Activated naive CD4-positive, alpha-beta T cell treated with anti-CD3 and anti-CD28 coated beads for 36 hours (primary cell): Measurements from ENCODE around the gene OLR1. TPM values are rescaled to one million over a fixed set of nuclear protein-coding genes. Genes with fewer than 3 reads are reported as not detected.
A peak's percentile ranks its signal among the peaks of the same experiment; 100 is the strongest.

Experiments
- CTCF ChIA-PET: fragments of 350-600 bp; sonication (Branson Sonifier 250); formaldehyde crosslinking; loops from one replicate; lab custom pipeline; 2021; ENCODE audit warnings: antibody characterized with exemption; lab: Charles Lee
- DNase-seq: peaks from one replicate; pipeline ENCODE4 v3.0.0-alpha.2; 2020
- H3K27ac Mint-ChIP-seq: one replicate; pipeline ENCODE4 v1.8.0; 2021; ENCODE audit warnings: mild to moderate bottlenecking, mixed read lengths
- H3K27me3 Mint-ChIP-seq: one replicate; pipeline ENCODE4 v1.8.0; 2021; ENCODE audit warnings: low read depth, mixed read lengths
- H3K36me3 Mint-ChIP-seq: one replicate; pipeline ENCODE4 v1.8.0; 2021; ENCODE audit warnings: low read depth, mixed read lengths
- H3K4me1 Mint-ChIP-seq: one replicate; pipeline ENCODE4 v1.8.0; 2021; ENCODE audit warnings: low read depth, mixed read lengths
- H3K4me3 Mint-ChIP-seq: one replicate; pipeline ENCODE4 v1.8.0; 2021; ENCODE audit warnings: mild to moderate bottlenecking, moderate library complexity, mixed read lengths
- H3K9me3 Mint-ChIP-seq: one replicate; pipeline ENCODE4 v1.8.0; 2021; ENCODE audit warnings: mixed read lengths
- intact Hi-C: fragments of 100-400 bp; cut with micrococcal nuclease; formaldehyde crosslinking; loops from one replicate; pipeline ENCODE4 v1.15.1; 2023
- total RNA-seq, 2 experiments: library from RNA; stranded (reverse); gene quantifications; one replicate each; pipeline ENCODE4 v1.2.3, GENCODE V29; 2021

OLR1 gene
- total RNA-seq, 2 experiments from 2014 or later, result not detected

DNA sequence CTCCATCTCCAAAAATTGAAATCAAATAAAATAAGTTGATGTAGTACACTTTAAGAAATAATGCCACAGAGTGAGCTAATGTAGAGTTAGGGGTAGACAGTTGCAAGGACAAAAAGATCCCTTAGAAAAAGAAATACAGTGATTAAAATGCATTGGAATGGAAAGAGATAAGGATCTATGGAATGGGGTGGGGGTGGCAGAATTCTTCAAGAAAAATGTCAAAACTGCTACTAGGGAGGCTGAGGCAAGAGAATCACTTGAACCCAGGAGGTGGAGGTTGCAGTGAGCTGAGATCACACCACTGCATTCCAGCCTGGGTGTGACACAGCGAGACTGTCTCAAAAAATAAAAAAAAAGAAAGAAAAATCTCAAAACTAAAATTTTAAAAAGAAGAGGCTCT, 6.5 kb downstream of the OLR1 start:
- Mint-ChIP-seq H3K4me3 (no peak overlapping the region), H3K4me1 (no peaks in the 10 kb centered on the region), H3K9me3 (no peaks in the 10 kb centered on the region), H3K27ac (no peak overlapping the region), H3K36me3 (no peaks in the 10 kb centered on the region), H3K27me3 (no peaks in the 10 kb centered on the region)
- intact Hi-C loops, result no loop called here
- DNase-seq, result no peak
- CTCF ChIA-PET, result interaction anchor here (0.6 kb wide), 1 partner anchor 12 kb away, joined by 3 read pairs; no protein-coding TSS in a partner anchor

DNA sequence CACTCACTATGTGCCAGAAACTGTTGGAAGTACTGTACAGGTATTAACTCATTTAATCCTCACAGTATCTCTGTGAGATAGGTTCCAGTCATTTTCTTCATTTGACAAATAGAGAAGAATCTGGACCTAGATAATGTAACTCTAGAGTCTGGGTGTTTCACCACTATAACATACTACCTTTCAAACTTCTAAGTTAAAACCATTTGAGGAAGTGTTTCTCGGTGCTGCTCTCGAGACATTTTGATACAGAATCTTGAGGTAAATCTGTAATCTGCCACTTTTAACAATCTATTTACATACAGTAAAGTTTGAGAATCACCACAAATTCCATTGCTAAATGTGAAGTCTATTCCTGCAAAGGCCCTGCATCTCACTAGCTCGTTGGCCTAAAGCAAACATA, 8.8 kb downstream of the OLR1 start:
- intact Hi-C loops, result no loop called here
- no peaks in the 10 kb centered on the region for H3K4me1 Mint-ChIP-seq
- DNase-seq, result no peak
- no peaks in the 10 kb centered on the region for H3K36me3 Mint-ChIP-seq
- H3K27ac Mint-ChIP-seq, result no peak overlapping the region
- no peaks in the 10 kb centered on the region for H3K27me3 Mint-ChIP-seq
- CTCF ChIA-PET, result interaction anchor here (0.9 kb wide), 1 partner anchor 9 kb away, joined by 5 read pairs; no protein-coding TSS in a partner anchor
- H3K9me3 Mint-ChIP-seq, result no peaks in the 10 kb centered on the region
- H3K4me3 Mint-ChIP-seq, result no peak overlapping the region

DNA sequence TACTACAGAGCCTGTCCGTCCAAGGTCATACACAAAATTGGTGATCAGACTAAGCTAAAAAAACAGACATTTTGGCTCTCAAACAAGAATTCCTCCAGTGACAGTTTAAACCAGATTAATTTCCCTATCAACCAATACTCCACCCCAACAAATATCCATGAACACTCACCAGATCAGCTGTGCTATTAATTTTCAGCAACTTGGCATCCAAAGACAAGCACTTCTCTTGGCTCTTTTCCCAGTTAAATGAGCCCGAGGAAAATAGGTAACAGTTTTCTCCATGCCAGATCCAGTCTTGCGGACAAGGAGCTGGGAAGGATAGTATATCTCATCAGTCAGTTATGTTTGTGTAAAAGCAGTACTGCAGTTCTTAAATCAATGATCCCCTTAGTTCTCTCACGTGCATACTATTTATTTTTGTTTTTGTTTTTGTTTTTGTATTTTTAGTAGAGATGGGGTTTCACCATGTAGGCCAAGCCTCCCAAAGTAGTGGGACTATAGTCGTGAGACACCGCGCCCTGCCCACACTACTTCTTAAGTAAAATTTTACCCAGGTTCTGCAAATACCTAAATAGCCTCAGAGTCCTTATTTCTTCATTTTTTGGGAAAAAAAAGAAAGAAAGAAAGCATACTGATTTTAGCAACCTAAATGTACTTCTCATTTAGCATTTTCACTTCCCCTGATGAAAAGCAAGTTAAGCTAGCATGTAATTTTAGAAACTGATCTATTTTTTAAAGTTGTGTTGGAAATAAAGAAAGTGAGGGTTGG, 11.1 kb downstream of the OLR1 start:
- Mint-ChIP-seq H3K27ac (no peak overlapping the region), H3K9me3 (no peaks in the 10 kb centered on the region), H3K36me3 (no peaks in the 10 kb centered on the region), H3K4me1 (no peaks in the 10 kb centered on the region), H3K4me3 (no peak overlapping the region), H3K27me3 (no peaks in the 10 kb centered on the region)
- intact Hi-C loops, result no loop called here
- CTCF ChIA-PET, result interaction anchor here (0.6 to 0.9 kb wide), 3 partner anchors 12 to 161 kb away, joined by 3 to 4 read pairs (median 4); no protein-coding TSS in a partner anchor
- DNase-seq, result no peak

DNA sequence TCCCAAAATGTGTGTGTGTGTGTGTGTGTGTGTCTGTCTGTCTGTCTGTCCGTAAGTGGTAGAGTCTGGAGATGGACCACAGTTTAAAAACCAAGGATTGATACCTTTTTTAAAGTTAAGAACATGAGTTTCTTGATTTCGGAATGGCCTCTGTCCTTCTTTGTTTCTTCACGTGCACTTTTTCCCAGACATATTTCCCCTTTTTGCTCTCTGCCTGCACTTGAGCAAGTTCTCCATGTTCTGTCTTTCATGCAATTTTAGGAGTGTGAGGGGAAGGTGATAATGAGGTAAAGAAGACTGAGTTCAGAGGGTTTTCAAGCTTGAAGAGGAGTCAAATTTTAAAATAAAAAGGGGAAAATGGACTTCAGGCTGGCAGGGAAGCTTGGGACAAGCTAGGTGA, 12.7 kb downstream of the OLR1 start:
- Mint-ChIP-seq H3K4me3 (no peak overlapping the region), H3K27me3 (peaks cover 4% of the 10 kb centered on the region), H3K4me1 (no peaks in the 10 kb centered on the region), H3K36me3 (no peaks in the 10 kb centered on the region), H3K27ac (no peak overlapping the region), H3K9me3 (no peaks in the 10 kb centered on the region)
- CTCF ChIA-PET, result interaction anchor here (0.7 to 1.2 kb wide), 3 partner anchors 40 to 264 kb away, joined by 3 to 4 read pairs (median 3); no protein-coding TSS in a partner anchor
- intact Hi-C loops, result no loop called here
- no peak for DNase-seq

DNA sequence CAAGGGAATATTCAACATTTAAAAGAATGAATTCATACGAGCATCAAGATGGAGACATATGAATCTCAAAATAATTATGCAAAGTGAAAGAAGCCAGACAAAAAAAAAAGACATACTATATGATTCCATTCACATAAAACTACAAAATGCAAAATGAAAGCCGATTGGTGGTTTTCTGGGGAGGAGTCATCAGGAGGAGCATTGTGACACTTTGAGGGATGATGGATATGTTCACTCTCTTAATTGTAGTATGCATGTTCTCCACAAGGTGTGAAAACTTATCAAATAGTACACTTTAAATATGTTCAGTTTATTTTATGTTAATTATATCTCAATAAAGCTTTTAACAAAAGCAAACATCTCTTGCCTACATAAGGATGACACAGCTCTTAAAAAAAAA, 13.5 kb downstream of the OLR1 start:
- H3K27me3 Mint-ChIP-seq, result peaks cover 12% of the 10 kb centered on the region
- DNase-seq, result no peak
- H3K4me1 Mint-ChIP-seq, result peaks cover 5% of the 10 kb centered on the region
- no peak overlapping the region for H3K27ac Mint-ChIP-seq
- H3K4me3 Mint-ChIP-seq, result no peak overlapping the region
- no peaks in the 10 kb centered on the region for H3K36me3 Mint-ChIP-seq
- intact Hi-C loops, result no loop called here
- H3K9me3 Mint-ChIP-seq, result no peaks in the 10 kb centered on the region
- CTCF ChIA-PET, result interaction anchor here (0.6 kb wide), 1 partner anchor 44 kb away, joined by 3 read pairs; no protein-coding TSS in a partner anchor

DNA sequence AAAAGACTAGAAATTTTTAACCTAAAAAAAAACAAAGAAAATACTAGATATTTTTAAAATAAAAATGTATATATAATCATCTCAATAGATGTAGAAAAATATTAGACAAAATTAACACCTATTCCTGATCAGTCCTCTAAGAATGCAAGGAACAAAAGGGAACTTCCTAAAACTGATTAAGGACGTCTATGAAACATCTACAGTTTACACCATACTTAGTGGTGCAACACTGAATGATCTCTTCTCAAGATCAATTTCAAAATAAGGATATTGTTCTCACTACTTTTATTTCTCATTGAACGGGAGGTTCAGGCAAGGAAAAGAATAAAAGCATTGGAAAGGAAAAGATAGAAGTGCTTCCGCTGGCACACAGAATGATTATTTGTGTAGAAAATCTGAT, 16.0 kb downstream of the OLR1 start:
- intact Hi-C loops, result no loop called here

DNA sequence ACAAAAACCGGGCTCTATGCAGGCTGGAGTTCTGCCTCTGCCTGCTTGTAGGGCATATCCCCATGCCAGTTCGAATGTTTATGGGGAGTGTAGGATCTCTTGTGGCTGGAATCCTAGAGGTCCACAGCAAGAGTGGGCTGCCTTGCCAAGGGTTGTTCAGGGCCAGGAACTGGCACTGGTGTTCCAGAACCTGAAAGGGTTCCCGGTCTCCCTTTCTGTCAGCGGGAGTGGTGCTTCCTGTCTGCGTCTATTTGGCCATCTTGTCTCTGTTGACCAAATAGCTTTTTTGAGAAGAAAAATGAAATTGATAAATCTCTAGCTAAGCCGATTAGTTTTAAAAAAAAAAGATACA, 17.8 kb downstream of the OLR1 start:
- DNase-seq, result no peak
- intact Hi-C loops, result loop anchor here (5.0 kb wide), 4 partner anchors 138 to 598 kb away; no protein-coding TSS in a partner anchor
- Mint-ChIP-seq H3K27ac (no peak overlapping the region), H3K27me3 (peaks cover 18% of the 10 kb centered on the region), H3K4me1 (peaks cover 7% of the 10 kb centered on the region), H3K4me3 (peak overlapping the region; percentile 76), H3K36me3 (no peaks in the 10 kb centered on the region), H3K9me3 (no peaks in the 10 kb centered on the region)
- CTCF ChIA-PET, result interaction anchor here (0.6 to 5.0 kb wide), 10 partner anchors 9 to 1012 kb away, joined by 3 to 63 read pairs (median 4); no protein-coding TSS in a partner anchor

More for the DNA sequence above, 16.0 kb downstream of the OLR1 start:
- Mint-ChIP-seq H3K27ac (no peak overlapping the region), H3K36me3 (no peaks in the 10 kb centered on the region), H3K4me3 (no peak overlapping the region), H3K4me1 (peaks cover 7% of the 10 kb centered on the region), H3K27me3 (peaks cover 12% of the 10 kb centered on the region), H3K9me3 (no peaks in the 10 kb centered on the region)
- CTCF ChIA-PET, result no interaction called here
- no peak for DNase-seq

DNA sequence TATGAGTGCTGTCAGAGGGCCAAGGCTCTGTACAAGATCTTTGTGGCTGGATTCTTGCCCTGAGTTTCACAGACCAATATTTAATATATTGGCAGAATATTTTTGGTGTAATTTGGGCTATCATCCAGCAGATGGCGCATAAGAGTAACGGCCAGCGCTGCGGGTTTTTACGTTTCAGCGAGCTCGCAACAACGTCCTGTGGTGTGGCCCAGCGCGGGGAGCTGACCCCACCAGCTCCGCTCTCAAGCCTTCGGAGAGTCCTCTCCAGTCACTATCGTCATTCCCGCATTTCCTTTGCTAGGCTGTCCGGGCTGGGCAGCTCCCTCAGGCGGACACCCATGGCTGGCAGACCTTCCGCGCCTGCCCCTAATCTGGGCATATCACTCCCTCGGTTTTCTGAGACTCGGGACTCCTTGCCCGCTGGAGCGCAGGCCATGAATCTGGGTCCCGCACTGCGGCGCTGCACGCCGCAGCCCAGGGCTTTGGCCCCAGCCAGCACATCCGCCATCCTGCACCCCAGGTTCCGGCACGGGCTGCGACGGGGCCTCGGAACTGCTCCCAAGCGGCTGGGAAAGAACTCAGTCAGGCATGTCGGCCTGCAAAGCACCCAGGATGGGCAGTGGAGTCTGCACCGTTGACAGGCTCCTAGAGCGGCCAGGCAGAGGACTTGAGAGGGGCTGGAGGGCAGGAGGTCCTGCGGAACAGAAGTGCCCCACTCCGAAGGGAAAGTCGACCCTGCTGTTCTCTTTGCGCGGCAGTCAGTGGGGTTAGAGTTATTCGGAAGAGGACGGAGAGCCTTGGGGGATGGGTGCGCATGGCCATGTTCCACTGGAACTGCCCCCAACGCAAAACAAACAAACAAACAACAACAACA, 18.4 kb downstream of the OLR1 start:
- H3K9me3 Mint-ChIP-seq, result no peaks in the 10 kb centered on the region
- H3K4me1 Mint-ChIP-seq, result peaks cover 10% of the 10 kb centered on the region
- peak overlapping the region; percentile 63 for H3K27ac Mint-ChIP-seq
- CTCF ChIA-PET, result interaction anchor here (0.6 to 5.0 kb wide), 36 partner anchors 10 to 518 kb away, joined by 3 to 63 read pairs (median 4); partner anchors contain the start of genes CLEC7A, CLEC9A and OLR1
- peak; percentile 66 for DNase-seq
- H3K4me3 Mint-ChIP-seq, result peak overlapping the region; percentile 76
- intact Hi-C loops, result loop anchor here (1.0 to 5.0 kb wide), 8 partner anchors 37 to 599 kb away; partner anchors contain the start of genes GABARAPL1 and STYK1
- no peaks in the 10 kb centered on the region for H3K36me3 Mint-ChIP-seq
- H3K27me3 Mint-ChIP-seq, result peaks cover 18% of the 10 kb centered on the region

DNA sequence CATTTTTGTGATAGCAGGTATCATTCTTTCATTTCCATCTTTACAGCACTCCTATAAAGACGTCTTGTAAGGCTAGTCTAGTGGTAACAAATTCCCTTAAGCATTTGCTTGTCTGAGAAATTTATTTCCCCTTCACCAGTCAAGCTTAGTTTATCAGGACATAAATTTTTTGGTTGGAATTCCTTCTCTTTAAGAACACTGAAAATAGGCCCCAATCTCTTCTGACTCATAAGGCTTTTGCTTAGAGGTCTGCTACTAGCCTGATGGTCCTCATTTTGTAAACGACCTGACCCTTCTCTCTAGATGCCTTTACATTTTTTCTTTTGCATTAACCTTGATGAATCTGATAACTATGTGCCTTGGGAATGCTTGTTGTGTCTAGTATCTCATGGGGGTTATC, 20.3 kb downstream of the OLR1 start:
- H3K27ac Mint-ChIP-seq, result no peak overlapping the region
- peaks cover 18% of the 10 kb centered on the region for H3K27me3 Mint-ChIP-seq
- H3K9me3 Mint-ChIP-seq, result no peaks in the 10 kb centered on the region
- no peak for DNase-seq
- peaks cover 18% of the 10 kb centered on the region for H3K4me1 Mint-ChIP-seq
- CTCF ChIA-PET, result interaction anchor here (0.7 to 5.0 kb wide), 7 partner anchors 8 to 476 kb away, joined by 3 to 63 read pairs (median 5); no protein-coding TSS in a partner anchor
- no peaks in the 10 kb centered on the region for H3K36me3 Mint-ChIP-seq
- no peak overlapping the region for H3K4me3 Mint-ChIP-seq
- intact Hi-C loops, result loop anchor here (5.0 kb wide), 4 partner anchors 141 to 601 kb away; no protein-coding TSS in a partner anchor

DNA sequence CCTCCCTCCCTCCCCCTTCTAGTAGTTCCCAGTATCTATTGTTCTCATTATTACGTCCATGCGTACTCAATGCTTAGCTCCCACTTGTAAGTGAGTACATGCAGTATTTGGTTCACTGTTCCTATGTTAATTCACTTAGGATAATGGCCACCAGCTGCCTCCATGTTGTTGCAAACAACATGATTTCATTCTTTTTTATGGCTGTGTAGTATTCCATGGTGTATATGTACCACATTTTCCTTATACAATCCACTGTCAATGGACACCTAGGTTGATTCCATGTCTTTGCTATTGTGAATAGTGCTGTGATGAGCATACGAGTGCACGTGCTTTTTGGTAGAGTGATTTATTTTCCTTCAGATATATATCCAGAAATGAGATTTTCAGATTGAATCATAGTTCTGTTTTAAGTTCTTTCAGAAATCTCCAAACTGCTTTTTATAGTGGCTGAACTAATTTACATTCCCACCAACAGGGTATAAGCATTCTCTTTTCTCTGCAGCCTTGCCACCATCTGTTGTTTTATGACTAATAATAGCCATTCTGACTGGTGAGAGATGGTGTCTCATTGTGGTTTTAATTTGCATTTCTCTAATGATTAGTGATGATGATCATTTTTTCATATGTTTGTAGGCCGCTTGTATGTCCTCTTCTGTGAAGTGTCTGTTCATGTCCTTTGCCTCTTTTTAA, 24.1 kb downstream of the OLR1 start:
- Mint-ChIP-seq H3K27me3 (peaks cover 8% of the 10 kb centered on the region), H3K9me3 (no peaks in the 10 kb centered on the region), H3K27ac (no peak overlapping the region), H3K36me3 (no peaks in the 10 kb centered on the region), H3K4me1 (peaks cover 10% of the 10 kb centered on the region), H3K4me3 (no peak overlapping the region)
- intact Hi-C loops, result loop anchor here (1.0 to 10.0 kb wide), 2 partner anchors 18 to 513 kb away; partner anchors contain the start of gene CLEC7A
- CTCF ChIA-PET, result interaction anchor here (1.2 kb wide), 1 partner anchor 208 kb away, joined by 3 read pairs; no protein-coding TSS in a partner anchor
- no peak for DNase-seq

DNA sequence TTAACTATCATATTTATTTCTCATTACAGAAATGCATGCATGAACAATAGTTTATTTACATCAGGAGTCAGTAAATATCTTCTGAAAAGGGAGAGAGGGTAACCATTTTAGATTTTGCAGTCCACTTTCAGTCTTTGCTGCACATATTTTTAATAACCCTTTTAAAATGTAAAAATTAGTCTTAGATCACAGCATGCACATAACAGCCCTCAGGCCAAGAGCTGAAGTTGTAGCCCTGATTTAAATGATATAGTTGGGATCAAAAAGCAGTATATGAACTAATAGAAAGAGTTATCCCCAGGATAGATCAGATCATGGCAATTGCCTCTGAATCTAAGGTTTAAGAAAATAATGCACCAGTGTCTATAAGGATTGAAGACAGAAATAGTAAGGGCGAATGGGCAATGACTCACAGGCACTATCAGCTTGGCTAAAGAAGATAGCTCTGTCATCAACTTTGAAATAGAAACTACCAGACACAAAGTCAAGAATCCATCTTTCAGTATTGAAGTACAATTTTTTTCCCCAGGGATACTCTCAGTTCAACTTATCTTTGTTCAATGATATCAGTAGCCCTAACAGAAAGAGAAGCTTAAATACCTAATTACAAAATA, 28.8 kb downstream of the OLR1 start:
- Mint-ChIP-seq H3K4me3 (no peak overlapping the region), H3K4me1 (peaks cover 8% of the 10 kb centered on the region), H3K27me3 (peaks cover 2% of the 10 kb centered on the region), H3K36me3 (no peaks in the 10 kb centered on the region), H3K27ac (no peak overlapping the region), H3K9me3 (no peaks in the 10 kb centered on the region)
- CTCF ChIA-PET, result interaction anchor here (0.7 to 1.5 kb wide), 7 partner anchors 10 to 807 kb away, joined by 3 to 7 read pairs (median 4); no protein-coding TSS in a partner anchor
- intact Hi-C loops, result loop anchor here (10.0 kb wide), 1 partner anchor 508 kb away; no protein-coding TSS in a partner anchor
- DNase-seq, result no peak
